ENCODE results near the gene RDH12. TPM values are rescaled to one million over a fixed set of nuclear protein-coding genes. Genes with fewer than 3 reads are reported as not detected.

Gene RDH12
- total RNA-seq, 1 experiment from 2014 or later, result 0.27 TPM

- CTCF ChIA-PET, result no interaction called here
- BruUV-seq (replicated peaks), result no TSS peak
Observed at GRCh38 chr14:67727361-67727760, 25.7 kb downstream of the RDH12 start.

More at GRCh38 chr14:67727361-67727760, 25.7 kb downstream of the RDH12 start:
- TF ChIP-seq ATF3 (IDR thresholded peaks at IDR 0.05) (no peak), ELF1 (IDR thresholded peaks at IDR 0.05; ENCODE audit: borderline replicate concordance, low read depth) (no peak), SRF (IDR thresholded peaks at IDR 0.05; ENCODE audit: low read depth) (no peak), MAX (IDR thresholded peaks at IDR 0.05) (no peak), ZBTB33 (IDR thresholded peaks at IDR 0.05; ENCODE audit: extremely low read depth, insufficient replicate concordance, low read length) (no peak), EZH2 (IDR thresholded peaks at IDR 0.05) (no peak), TCF7L2 (IDR thresholded peaks at IDR 0.05; ENCODE audit: borderline replicate concordance, extremely low read depth, insufficient read depth, insufficient read length) (no peak), POLR2A (IDR thresholded peaks at IDR 0.05; ENCODE audit: borderline replicate concordance, extremely low read depth, insufficient read depth, insufficient read length) (no peak), CTCF (IDR thresholded peaks at IDR 0.05 in 2 of 3, conservative IDR thresholded peaks at IDR 0.05 in 1 of 3; ENCODE audit: borderline replicate concordance in 1 of 3, insufficient read depth in 1 of 3, low read depth in 2 of 3, low read length in 2 of 3) (no peak), CEBPB (IDR thresholded peaks at IDR 0.05; ENCODE audit: low read depth) (no peak), FOSL1 (IDR thresholded peaks at IDR 0.05; ENCODE audit: low read depth) (no peak), RAD21 (IDR thresholded peaks at IDR 0.05; ENCODE audit: low read depth) (no peak), YY1 (IDR thresholded peaks at IDR 0.05; ENCODE audit: extremely low read depth, insufficient replicate concordance, low read depth, low read length) (no peak)
- ChIA-PET RAD21 (ENCODE audit: low non-redundant PET in 1 of 2, low total read pairs in 2 of 2, uncharacterized antibody in 2 of 2, unreplicated experiment in 2 of 2) (no interaction called here), POLR2A (interaction anchor here (0.7 to 1.5 kb wide), 2 partner anchors 9 to 12 kb away, joined by 3 read pairs; no protein-coding TSS in a partner anchor)
- H3K27me3 ChIP-seq (ENCODE audit: insufficient read depth, low read length), result no peaks in the 10 kb centered on the region
- no peak overlapping the region for H3K4me2 ChIP-seq (ENCODE audit: low read length)
- no peak overlapping the region for H3K4me3 ChIP-seq (replicated peaks in 1 of 2; ENCODE audit: low read depth in 1 of 2, low read length in 2 of 2)
- no peak overlapping the region for H3K9ac ChIP-seq (ENCODE audit: low read length)
- no peaks in the 10 kb centered on the region for H3K4me1 ChIP-seq (ENCODE audit: control insufficient read depth in 1 of 2, insufficient read depth in 2 of 2, low read length in 2 of 2)
- H3K79me2 ChIP-seq (ENCODE audit: insufficient read depth, low read length), result no peaks in the 10 kb centered on the region
- H4K20me1 ChIP-seq (ENCODE audit: insufficient read depth), result no peaks in the 10 kb centered on the region
- intact Hi-C loops (cut with micrococcal nuclease), result no loop called here
- ATAC-seq (no peak), DNase-seq (ENCODE audit: low read depth, low spot score) (no peak)
- no peaks in the 10 kb centered on the region for H3K9me2 ChIP-seq (ENCODE audit: insufficient read depth)
- no peaks in the 10 kb centered on the region for H3K9me3 ChIP-seq (ENCODE audit: control insufficient read depth in 1 of 2, insufficient read depth in 1 of 2, low read depth in 1 of 2, low read length in 2 of 2)
- no peak overlapping the region for H2AFZ ChIP-seq (ENCODE audit: low read depth, low read length, poor library complexity, severe bottlenecking)
- no peak overlapping the region for H3K27ac ChIP-seq (ENCODE audit: low read depth, low read length)
- H3K36me3 ChIP-seq (ENCODE audit: control insufficient read depth in 1 of 2, insufficient read depth in 2 of 2, low read length in 2 of 2), result no peaks in the 10 kb centered on the region
